Stimulated activated memory B cell treated with anti-CD40 and anti-IgM and Interleukin-4, amounts not matched to agents 10 μg/mL and 1 μg/mL and 100 μg/mL, for 72 hours (primary cell): ENCODE results near the gene TRABD.

Source experiments
- ATAC-seq: fragments of 150-1000 bp; cut with Tn5 transposase; 2 replicates; pipeline ENCODE4 v1.10.0; 2021
- H3K27ac Mint-ChIP-seq: one replicate; pipeline ENCODE4 v1.8.0; 2022; ENCODE audit warnings: mild to moderate bottlenecking, mixed read lengths
- H3K27me3 Mint-ChIP-seq: one replicate; pipeline ENCODE4 v1.8.0; 2022; ENCODE audit warnings: mixed read lengths
- H3K36me3 Mint-ChIP-seq: one replicate; pipeline ENCODE4 v1.8.0; 2022; ENCODE audit warnings: mixed read lengths
- H3K4me1 Mint-ChIP-seq: one replicate; pipeline ENCODE4 v1.8.0; 2022; ENCODE audit warnings: mixed read lengths
- H3K4me3 Mint-ChIP-seq: one replicate; pipeline ENCODE4 v1.8.0; 2022; ENCODE audit warnings: mild to moderate bottlenecking, moderate library complexity, mixed read lengths
- H3K9me3 Mint-ChIP-seq: one replicate; pipeline ENCODE4 v1.8.0; 2022; ENCODE audit warnings: mixed read lengths

TRABD gene

GRCh38 chr22:50220603-50221409 lies 35.1 kb downstream of the TRABD start:
- no peaks in the 10 kb centered on the region for H3K4me1 Mint-ChIP-seq
- peaks cover 68% of the 10 kb centered on the region for H3K36me3 Mint-ChIP-seq
- H3K27ac Mint-ChIP-seq: no peak overlapping the region
- no peaks in the 10 kb centered on the region for H3K27me3 Mint-ChIP-seq
- no peaks in the 10 kb centered on the region for H3K9me3 Mint-ChIP-seq
- ATAC-seq: no peak
- no peak overlapping the region for H3K4me3 Mint-ChIP-seq

GRCh38 chr22:50221410-50222300 lies 35.9 kb downstream of the TRABD start:
- Mint-ChIP-seq H3K4me3 (no peak overlapping the region), H3K27ac (no peak overlapping the region), H3K36me3 (peaks cover 64% of the 10 kb centered on the region), H3K27me3 (no peaks in the 10 kb centered on the region), H3K9me3 (no peaks in the 10 kb centered on the region), H3K4me1 (no peaks in the 10 kb centered on the region)
- ATAC-seq: no peak

- no peak overlapping the region for H3K27ac Mint-ChIP-seq
- no peaks in the 10 kb centered on the region for H3K27me3 Mint-ChIP-seq
- peaks cover 66% of the 10 kb centered on the region for H3K36me3 Mint-ChIP-seq
- H3K9me3 Mint-ChIP-seq: no peaks in the 10 kb centered on the region
- ATAC-seq: no peak
- no peak overlapping the region for H3K4me3 Mint-ChIP-seq
- H3K4me1 Mint-ChIP-seq: no peaks in the 10 kb centered on the region
Observed at GRCh38 chr22:50222508-50222907, 36.8 kb downstream of the TRABD start.

GRCh38 chr22:50224071-50224470 lies 38.4 kb downstream of the TRABD start:
- Mint-ChIP-seq H3K4me1 (peaks cover 8% of the 10 kb centered on the region), H3K9me3 (no peaks in the 10 kb centered on the region), H3K27ac (no peak overlapping the region), H3K4me3 (no peak overlapping the region), H3K27me3 (no peaks in the 10 kb centered on the region), H3K36me3 (peaks cover 62% of the 10 kb centered on the region)
- no peak for ATAC-seq

- peaks cover 9% of the 10 kb centered on the region for H3K4me1 Mint-ChIP-seq
- ATAC-seq: no peak
- no peak overlapping the region for H3K4me3 Mint-ChIP-seq
- no peak overlapping the region for H3K27ac Mint-ChIP-seq
- H3K27me3 Mint-ChIP-seq: no peaks in the 10 kb centered on the region
- no peaks in the 10 kb centered on the region for H3K9me3 Mint-ChIP-seq
- peaks cover 61% of the 10 kb centered on the region for H3K36me3 Mint-ChIP-seq
Observed at GRCh38 chr22:50225200-50225969, 39.7 kb downstream of the TRABD start.

GRCh38 chr22:50226063-50226874 lies 40.6 kb downstream of the TRABD start:
- H3K4me3 Mint-ChIP-seq: no peak overlapping the region
- peaks cover 9% of the 10 kb centered on the region for H3K4me1 Mint-ChIP-seq
- H3K36me3 Mint-ChIP-seq: peaks cover 55% of the 10 kb centered on the region
- ATAC-seq: peak; percentile 46
- H3K27me3 Mint-ChIP-seq: no peaks in the 10 kb centered on the region
- no peaks in the 10 kb centered on the region for H3K9me3 Mint-ChIP-seq
- no peak overlapping the region for H3K27ac Mint-ChIP-seq

GRCh38 chr22:50226875-50227165 lies 41.1 kb downstream of the TRABD start:
- Mint-ChIP-seq H3K4me1 (peaks cover 9% of the 10 kb centered on the region), H3K9me3 (no peaks in the 10 kb centered on the region), H3K27ac (no peak overlapping the region), H3K4me3 (no peak overlapping the region), H3K27me3 (no peaks in the 10 kb centered on the region), H3K36me3 (peaks cover 59% of the 10 kb centered on the region)
- no peak for ATAC-seq

- Mint-ChIP-seq H3K36me3 (peaks cover 66% of the 10 kb centered on the region), H3K4me3 (no peak overlapping the region), H3K4me1 (peaks cover 9% of the 10 kb centered on the region), H3K9me3 (no peaks in the 10 kb centered on the region), H3K27ac (no peak overlapping the region), H3K27me3 (no peaks in the 10 kb centered on the region)
- ATAC-seq: no peak
Observed at GRCh38 chr22:50227579-50228215, 42.0 kb downstream of the TRABD start.

- Mint-ChIP-seq H3K9me3 (no peaks in the 10 kb centered on the region), H3K4me1 (peaks cover 9% of the 10 kb centered on the region), H3K27me3 (no peaks in the 10 kb centered on the region), H3K36me3 (peaks cover 64% of the 10 kb centered on the region), H3K27ac (no peak overlapping the region), H3K4me3 (no peak overlapping the region)
- no peak for ATAC-seq
Observed at GRCh38 chr22:50228366-50228765, 42.7 kb downstream of the TRABD start.

- no peak overlapping the region for H3K4me3 Mint-ChIP-seq
- no peak for ATAC-seq
Observed at GRCh38 chr22:50229370-50229769, 43.7 kb downstream of the TRABD start.

GRCh38 chr22:50232481-50233151 lies 46.9 kb downstream of the TRABD start:
- peaks cover 35% of the 10 kb centered on the region for H3K4me1 Mint-ChIP-seq
- no peak for ATAC-seq
- peaks cover 3% of the 10 kb centered on the region for H3K9me3 Mint-ChIP-seq

More at GRCh38 chr22:50229370-50229769, 43.7 kb downstream of the TRABD start:
- peaks cover 61% of the 10 kb centered on the region for H3K36me3 Mint-ChIP-seq
- no peaks in the 10 kb centered on the region for H3K27me3 Mint-ChIP-seq
- H3K4me1 Mint-ChIP-seq: peaks cover 17% of the 10 kb centered on the region
- H3K27ac Mint-ChIP-seq: no peak overlapping the region
- H3K9me3 Mint-ChIP-seq: no peaks in the 10 kb centered on the region

GRCh38 chr22:50233223-50233622 lies 47.5 kb downstream of the TRABD start:
- Mint-ChIP-seq H3K27ac (no peak overlapping the region), H3K9me3 (peaks cover 3% of the 10 kb centered on the region), H3K4me1 (peaks cover 35% of the 10 kb centered on the region), H3K4me3 (no peak overlapping the region), H3K36me3 (peaks cover 63% of the 10 kb centered on the region), H3K27me3 (no peaks in the 10 kb centered on the region)
- ATAC-seq: no peak

More at GRCh38 chr22:50232481-50233151, 46.9 kb downstream of the TRABD start:
- H3K27me3 Mint-ChIP-seq: no peaks in the 10 kb centered on the region
- no peak overlapping the region for H3K4me3 Mint-ChIP-seq
- peaks cover 57% of the 10 kb centered on the region for H3K36me3 Mint-ChIP-seq
- H3K27ac Mint-ChIP-seq: no peak overlapping the region

- Mint-ChIP-seq H3K9me3 (peaks cover 3% of the 10 kb centered on the region), H3K36me3 (peaks cover 43% of the 10 kb centered on the region), H3K4me1 (peaks cover 38% of the 10 kb centered on the region), H3K27me3 (no peaks in the 10 kb centered on the region), H3K27ac (no peak overlapping the region), H3K4me3 (no peak overlapping the region)
- no peak for ATAC-seq
Observed at GRCh38 chr22:50236731-50237409, 51.2 kb downstream of the TRABD start.
